ENCODE measurements around the gene IKZF3. TPM values are rescaled to one million over a fixed set of nuclear protein-coding genes. Genes with fewer than 3 reads are reported as not detected.
"Not testable (repeated sequence)": the region's sequence is repeated elsewhere in the genome, so short reads cannot be mapped to it uniquely, and the experiment has no call there.

The IKZF3 gene
- total RNA-seq, 1 donor from 2014 or later: 220 TPM

DNA sequence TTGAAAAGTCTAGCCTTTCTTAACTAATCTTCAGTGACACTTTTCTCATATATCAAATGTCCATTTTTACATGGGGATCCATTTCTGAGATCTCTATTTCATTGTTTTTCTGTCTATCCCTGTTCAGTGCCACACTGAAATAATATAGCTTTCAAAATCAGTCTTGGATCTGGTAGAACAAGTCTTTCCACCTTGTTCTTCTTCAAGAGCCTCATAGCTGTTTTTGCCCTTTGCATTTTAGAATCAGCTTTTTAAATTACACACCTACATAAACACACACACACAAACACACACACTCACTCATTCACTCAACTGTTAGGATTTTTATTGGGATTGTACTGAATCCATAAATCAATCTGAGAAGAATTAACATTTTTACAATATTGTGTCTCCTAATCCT lies 35.1 kb upstream of the IKZF3 start:
- H3K27ac Mint-ChIP-seq: no peak overlapping the region
- ChIA-PET CTCF (no interaction called here), POLR2A (no interaction called here)
- no peak overlapping the region for H3K4me3 Mint-ChIP-seq
- H3K36me3 Mint-ChIP-seq (ENCODE audit: low read depth): no peaks in the 10 kb centered on the region
- no peaks in the 10 kb centered on the region for H3K27me3 Mint-ChIP-seq
- ATAC-seq (ENCODE audit: low read depth) (no peak), DNase-seq (no peak)
- peaks cover 14% of the 10 kb centered on the region for H3K4me1 Mint-ChIP-seq
- TF ChIP-seq CTCF (IDR thresholded peaks at IDR 0.05): no peak
- H3K9me3 Mint-ChIP-seq: no peaks in the 10 kb centered on the region
- intact Hi-C loops (cut with micrococcal nuclease): no loop called here

GRCh38 chr17:39898088-39898487 lies 34.0 kb upstream of the IKZF3 start:
- Mint-ChIP-seq H3K36me3 (ENCODE audit: low read depth) (no peaks in the 10 kb centered on the region), H3K4me1 (peaks cover 11% of the 10 kb centered on the region), H3K27me3 (no peaks in the 10 kb centered on the region), H3K27ac (no peak overlapping the region), H3K4me3 (no peak overlapping the region), H3K9me3 (no peaks in the 10 kb centered on the region)
- ChIA-PET CTCF (interaction anchor here (0.6 kb wide), 1 partner anchor 286 kb away, joined by 4 read pairs; no protein-coding TSS in a partner anchor), POLR2A (interaction anchor here (0.7 kb wide), 1 partner anchor 29 kb away, joined by 3 read pairs; the partner anchor contains the start of genes LRRC3C and ORMDL3)
- no peak for TF ChIP-seq CTCF (IDR thresholded peaks at IDR 0.05)
- ATAC-seq (ENCODE audit: low read depth) (no peak), DNase-seq (no peak)
- intact Hi-C loops (cut with micrococcal nuclease): no loop called here

DNA sequence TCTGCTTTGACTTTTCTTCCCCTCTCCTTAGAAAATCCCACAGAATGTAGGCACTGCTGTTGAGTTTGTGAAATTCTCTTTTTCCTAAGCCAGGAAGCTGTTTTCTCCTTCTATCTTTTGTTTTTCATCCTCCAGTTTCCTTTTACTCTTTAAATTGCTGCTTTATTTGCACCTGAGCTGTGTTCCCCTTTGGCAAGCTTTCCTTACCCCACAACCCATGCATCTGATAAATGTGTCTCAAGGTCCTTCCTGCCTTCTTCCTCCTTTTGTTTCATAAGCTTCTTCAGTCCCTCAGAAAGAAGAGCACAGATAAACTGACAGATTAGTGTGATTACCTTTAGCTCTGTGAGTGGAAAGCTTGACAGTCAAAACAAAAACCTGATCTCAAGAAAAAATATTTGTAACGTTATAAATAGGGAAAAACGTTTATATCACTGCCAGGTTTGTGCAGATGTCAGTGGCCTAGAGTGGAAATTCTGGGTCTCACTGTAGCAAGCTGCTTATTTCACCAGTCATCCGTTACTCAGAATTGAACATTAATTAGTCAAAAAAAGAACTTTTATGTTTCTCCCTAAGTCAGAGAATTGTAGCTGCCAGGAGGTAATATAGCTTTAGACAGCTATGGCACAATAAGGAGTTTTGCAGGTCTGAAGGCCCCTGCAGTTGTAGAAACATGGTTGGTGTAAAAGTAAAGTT lies 30.7 kb upstream of the IKZF3 start:
- H3K27ac Mint-ChIP-seq: peak overlapping the region; percentile 47
- H3K36me3 Mint-ChIP-seq (ENCODE audit: low read depth): no peaks in the 10 kb centered on the region
- ATAC-seq (ENCODE audit: low read depth): no peak
- CTCF ChIA-PET: interaction anchor here (0.6 to 1.0 kb wide), 2 partner anchors 271 to 1906 kb away, joined by 3 read pairs; no protein-coding TSS in a partner anchor
- H3K27me3 Mint-ChIP-seq: no peaks in the 10 kb centered on the region
- H3K4me1 Mint-ChIP-seq: peaks cover 13% of the 10 kb centered on the region
- no peak for DNase-seq
- H3K9me3 Mint-ChIP-seq: no peaks in the 10 kb centered on the region
- TF ChIP-seq CTCF (IDR thresholded peaks at IDR 0.05): no peak
- POLR2A ChIA-PET: no interaction called here
- intact Hi-C loops (cut with micrococcal nuclease): no loop called here
- no peak overlapping the region for H3K4me3 Mint-ChIP-seq

DNA sequence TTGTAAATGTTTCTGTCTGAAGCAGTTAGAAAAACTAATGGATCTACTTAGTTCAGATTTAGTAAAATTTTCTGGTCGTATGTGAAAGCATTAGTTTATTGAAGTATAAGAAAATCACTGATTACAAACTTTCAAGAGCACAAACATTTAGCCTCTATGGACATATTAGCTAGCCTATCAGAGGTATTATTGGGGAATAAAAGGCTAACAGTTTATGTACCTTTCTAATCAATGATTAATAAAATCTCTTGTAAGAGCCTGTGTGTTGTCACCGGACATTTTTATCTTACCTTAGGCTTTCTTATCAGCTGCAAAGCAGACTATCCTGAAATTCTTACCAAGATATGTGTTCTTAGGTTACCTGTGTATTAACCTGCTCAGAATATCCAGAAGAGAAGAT lies 25.1 kb upstream of the IKZF3 start:
- intact Hi-C loops (cut with micrococcal nuclease): no loop called here
- no peaks in the 10 kb centered on the region for H3K9me3 Mint-ChIP-seq
- H3K36me3 Mint-ChIP-seq (ENCODE audit: low read depth): no peaks in the 10 kb centered on the region
- CTCF ChIA-PET: no interaction called here
- TF ChIP-seq CTCF (IDR thresholded peaks at IDR 0.05): no peak
- H3K27me3 Mint-ChIP-seq: no peaks in the 10 kb centered on the region
- POLR2A ChIA-PET: no interaction called here
- no peak overlapping the region for H3K4me3 Mint-ChIP-seq
- ATAC-seq (ENCODE audit: low read depth) (no peak), DNase-seq (no peak)
- no peak overlapping the region for H3K27ac Mint-ChIP-seq
- peaks cover 8% of the 10 kb centered on the region for H3K4me1 Mint-ChIP-seq

DNA sequence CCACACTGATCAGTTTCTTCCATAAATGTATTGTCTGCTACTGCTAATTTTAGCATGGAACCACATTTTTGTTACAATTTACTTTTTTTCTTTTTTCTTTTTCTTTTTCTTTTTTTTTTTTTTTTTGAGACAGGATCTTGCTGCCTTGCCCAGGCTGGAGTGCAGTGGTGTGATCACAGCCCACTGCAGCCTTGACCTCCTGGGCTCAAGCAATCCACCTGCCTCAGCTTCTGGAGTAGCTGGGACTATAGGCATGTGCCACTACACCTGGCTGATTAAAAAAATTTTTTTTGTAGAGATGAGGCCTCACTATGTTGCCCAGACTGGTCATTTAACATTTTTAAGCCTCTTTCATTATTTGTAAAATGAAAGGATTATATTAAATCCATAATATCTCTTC lies 23.0 kb upstream of the IKZF3 start:
- POLR2A ChIA-PET: no interaction called here
- H3K4me3 Mint-ChIP-seq: no peak overlapping the region
- H3K36me3 Mint-ChIP-seq (ENCODE audit: low read depth): no peaks in the 10 kb centered on the region
- H3K27ac Mint-ChIP-seq: no peak overlapping the region
- no peak for DNase-seq
- no peaks in the 10 kb centered on the region for H3K27me3 Mint-ChIP-seq
- CTCF ChIA-PET: interaction anchor here (1.1 kb wide), 1 partner anchor 14 kb away, joined by 4 read pairs; no protein-coding TSS in a partner anchor
- no peak for TF ChIP-seq CTCF (IDR thresholded peaks at IDR 0.05)
- intact Hi-C loops (cut with micrococcal nuclease): no loop called here
- ATAC-seq (ENCODE audit: low read depth): no peak
- no peaks in the 10 kb centered on the region for H3K9me3 Mint-ChIP-seq
- peaks cover 6% of the 10 kb centered on the region for H3K4me1 Mint-ChIP-seq

- H3K27ac Mint-ChIP-seq; H3K9me3 Mint-ChIP-seq; ATAC-seq (ENCODE audit: low read depth); CTCF ChIA-PET; H3K27me3 Mint-ChIP-seq; DNase-seq; H3K4me3 Mint-ChIP-seq; H3K4me1 Mint-ChIP-seq; H3K36me3 Mint-ChIP-seq (ENCODE audit: low read depth); POLR2A ChIA-PET; intact Hi-C loops (cut with micrococcal nuclease): not testable (repeated sequence)
Measured at GRCh38 chr17:39886102-39886501, 22.0 kb upstream of the IKZF3 start.

Measured in activated B cell treated with CpG ODN at 0.5 μM for 24 hours (primary cell).